22Rv1 (cell line): ENCODE measurements around the gene ADCY7.
"Not testable (repeated sequence)": the region's sequence is repeated elsewhere in the genome, so short reads cannot be mapped to it uniquely, and the experiment has no call there.

Experiments used
- CTCF ChIP-seq: fragments of 450-650 bp; IDR thresholded peaks from 2 replicates; pipeline ENCODE4 v1.5.1; 2017; ENCODE audit warnings: mild to moderate bottlenecking
- ZFX ChIP-seq: fragments of 450-650 bp; IDR thresholded peaks from 2 replicates; pipeline ENCODE4 v1.6.1; 2017; ENCODE audit warnings: antibody characterized with exemption, borderline replicate concordance

DNA sequence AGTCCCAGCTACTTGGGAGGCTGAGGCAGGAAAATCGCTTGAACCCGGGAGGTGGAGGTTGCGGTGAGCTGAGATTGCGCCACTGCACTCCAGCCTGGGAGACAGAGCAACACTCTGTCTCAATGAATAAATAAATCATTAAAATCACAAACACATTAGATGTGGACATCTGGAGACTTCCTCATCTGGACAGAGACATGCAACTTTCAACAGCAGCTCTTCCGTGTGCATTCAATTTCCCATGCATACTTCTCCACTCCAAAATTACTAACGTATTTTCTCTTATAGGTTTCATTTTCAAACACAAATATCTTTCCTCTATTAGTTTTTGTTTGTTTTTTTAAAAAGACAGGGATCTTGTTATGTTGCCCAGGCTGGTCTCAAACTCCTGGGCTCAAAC is 23.3 kb upstream of the ADCY7 start:
- not testable (repeated sequence) for TF ChIP-seq CTCF, ZFX
